H9 (cell line): ENCODE measurements around the gene HOXA1. TPM values are rescaled to one million over a fixed set of nuclear protein-coding genes. Genes with fewer than 3 reads are reported as not detected.

Experiments
- DNase-seq: peaks from one replicate; pipeline ENCODE4 v3.0.0-alpha.2; 2017
- H2AFZ ChIP-seq: one replicate; pipeline ENCODE4 v1.6.1; 2013; ENCODE audit warnings: mild to moderate bottlenecking, low read length, control low read depth, moderate library complexity
- H2AK5ac ChIP-seq: 2 replicates; pipeline ENCODE4 v1.6.1; 2013; ENCODE audit warnings: low read length, control low read depth, mixed read lengths; ENCODE audit not compliant: insufficient read length
- H2BK120ac ChIP-seq: one replicate; pipeline ENCODE4 v1.6.1; 2013; ENCODE audit warnings: low read depth, mild to moderate bottlenecking, low read length, control low read depth, inconsistent platforms; ENCODE audit not compliant: poor library complexity, severe bottlenecking
- H2BK12ac ChIP-seq: 2 replicates; pipeline ENCODE4 v1.6.1; 2013; ENCODE audit warnings: low read length, control low read depth, mixed read lengths, low read depth; ENCODE audit not compliant: insufficient read length
- H2BK15ac ChIP-seq: 2 replicates; pipeline ENCODE4 v1.6.1; 2013; ENCODE audit warnings: low read depth, low read length, control low read depth
- H2BK20ac ChIP-seq: one replicate; pipeline ENCODE4 v1.6.1; 2013; ENCODE audit warnings: low read depth, mild to moderate bottlenecking, low read length, control low read depth, inconsistent platforms; ENCODE audit not compliant: poor library complexity, severe bottlenecking
- H2BK5ac ChIP-seq: 2 replicates; pipeline ENCODE4 v1.6.1; 2013; ENCODE audit warnings: low read length, control low read depth, mixed read lengths; ENCODE audit not compliant: insufficient read length
- H3K14ac ChIP-seq: 2 replicates; pipeline ENCODE4 v1.6.1; 2013; ENCODE audit warnings: low read length, control low read depth; ENCODE audit not compliant: insufficient read depth
- H3K18ac ChIP-seq: 2 replicates; pipeline ENCODE4 v1.6.1; 2013; ENCODE audit warnings: low read depth, mild to moderate bottlenecking, mixed read lengths, low read length, control low read depth; ENCODE audit not compliant: insufficient read length
- H3K23ac ChIP-seq: 2 replicates; pipeline ENCODE4 v1.6.1; 2013; ENCODE audit warnings: low read length, control low read depth, mixed read lengths, low read depth; ENCODE audit not compliant: insufficient read length
- H3K23me2 ChIP-seq: 2 replicates; pipeline ENCODE4 v1.6.1; 2013; ENCODE audit warnings: low read depth, mild to moderate bottlenecking, mixed read lengths, low read length, control low read depth; ENCODE audit not compliant: insufficient read length, poor library complexity, severe bottlenecking
- H3K27ac ChIP-seq: 2 replicates; pipeline ENCODE4 v1.5.1; 2013; ENCODE audit warnings: low read length, control low read depth, mixed read lengths, low read depth; ENCODE audit not compliant: insufficient read length
- H3K27me3 ChIP-seq: 2 replicates; pipeline ENCODE4 v1.6.1; 2013; ENCODE audit warnings: low read length, control low read depth, inconsistent platforms; ENCODE audit not compliant: insufficient read depth
- H3K4ac ChIP-seq: 2 replicates; pipeline ENCODE4 v1.6.1; 2013; ENCODE audit warnings: low read depth, mild to moderate bottlenecking, control low read depth, inconsistent platforms, low read length, moderate library complexity
- H3K4me1 ChIP-seq: 2 replicates; pipeline ENCODE4 v1.6.1; 2013; ENCODE audit warnings: low read length, control low read depth, inconsistent platforms; ENCODE audit not compliant: insufficient read depth
- H3K4me2 ChIP-seq: 2 replicates; pipeline ENCODE4 v1.6.1; 2013; ENCODE audit warnings: low read length, control low read depth, mixed read lengths; ENCODE audit not compliant: insufficient read length, insufficient read depth
- H3K56ac ChIP-seq: 2 replicates; pipeline ENCODE4 v1.6.1; 2013; ENCODE audit warnings: low read depth, mild to moderate bottlenecking, mixed read lengths, low read length, control low read depth; ENCODE audit not compliant: insufficient read length
- H3K79me1 ChIP-seq: 2 replicates; pipeline ENCODE4 v1.6.1; 2013; ENCODE audit warnings: low read depth, mild to moderate bottlenecking, moderate library complexity, low read length, control low read depth, inconsistent platforms; ENCODE audit not compliant: insufficient read depth, poor library complexity, severe bottlenecking
- H3K79me2 ChIP-seq: 2 replicates; pipeline ENCODE4 v1.6.1; 2013; ENCODE audit warnings: low read length, control low read depth, inconsistent platforms; ENCODE audit not compliant: insufficient read depth
- H3K9ac ChIP-seq: 2 replicates; pipeline ENCODE4 v1.6.1; 2013; ENCODE audit warnings: low read length, control low read depth, mixed read lengths; ENCODE audit not compliant: insufficient read length; ENCODE audit errors: extremely low read depth
- H3K9me3 ChIP-seq: one replicate; pipeline ENCODE4 v1.6.1; 2013; ENCODE audit warnings: low read depth, low read length, inconsistent platforms; ENCODE audit not compliant: control insufficient read depth
- H3T11ph ChIP-seq: one replicate; pipeline ENCODE4 v1.6.1; 2013; ENCODE audit warnings: mild to moderate bottlenecking, low read length, control low read depth, inconsistent platforms
- H4K20me1 ChIP-seq: one replicate; pipeline ENCODE4 v1.6.1; 2013; ENCODE audit not compliant: control insufficient read depth, insufficient read length, insufficient read depth
- H4K5ac ChIP-seq: 2 replicates; pipeline ENCODE4 v1.6.1; 2013; ENCODE audit warnings: low read depth, mild to moderate bottlenecking, mixed read lengths, low read length, control low read depth; ENCODE audit not compliant: insufficient read length
- H4K8ac ChIP-seq: replicated peaks from 2 replicates; pipeline ENCODE4 v1.6.1; 2013; ENCODE audit warnings: low read length, control low read depth, mixed read lengths, low read depth; ENCODE audit not compliant: insufficient read length
- H4K91ac ChIP-seq: 2 replicates; pipeline ENCODE4 v1.6.1; 2013; ENCODE audit warnings: low read depth, mild to moderate bottlenecking, moderate library complexity, mixed read lengths, low read length, control low read depth; ENCODE audit not compliant: insufficient read length
- H3K27ac Mint-ChIP-seq, 3 experiments: 2 replicates in 2 of 3; 3 replicates in 1 of 3; pipeline ENCODE4 v1.8.0; 2020 to 2021; ENCODE audit warnings: mixed read lengths in 3 of 3, mild to moderate bottlenecking in 1 of 3, moderate library complexity in 1 of 3
- H3K27me3 Mint-ChIP-seq: 2 replicates; pipeline ENCODE4 v1.8.0; 2021; ENCODE audit warnings: low read depth, mild to moderate bottlenecking, moderate library complexity, mixed read lengths
- H3K36me3 Mint-ChIP-seq, 3 experiments: 2 replicates in 2 of 3; 3 replicates in 1 of 3; pipeline ENCODE4 v1.8.0; 2020 to 2021; ENCODE audit warnings: low read depth in 3 of 3, mixed read lengths in 3 of 3; ENCODE audit not compliant: insufficient read depth in 1 of 3
- H3K4me1 Mint-ChIP-seq, 2 experiments: 2 replicates each; pipeline ENCODE4 v1.8.0; 2020; ENCODE audit warnings: mixed read lengths in 2 of 2
- H3K4me3 Mint-ChIP-seq, 2 experiments: 2 replicates in 1 of 2; 3 replicates in 1 of 2; pipeline ENCODE4 v1.8.0; 2020 to 2021; ENCODE audit warnings: mild to moderate bottlenecking in 2 of 2, mixed read lengths in 2 of 2, moderate library complexity in 1 of 2
- H3K9me3 Mint-ChIP-seq, 2 experiments: 2 replicates in 1 of 2; 3 replicates in 1 of 2; pipeline ENCODE4 v1.8.0; 2020; ENCODE audit warnings: mild to moderate bottlenecking in 2 of 2, mixed read lengths in 2 of 2, moderate library complexity in 1 of 2
- CTCF ChIP-seq: fragments of 200-600 bp; sonication (generic); conservative IDR thresholded peaks from 3 replicates; pipeline ENCODE4 v1.8.0; 2021; ENCODE audit warnings: antibody characterized with exemption, mild to moderate bottlenecking
- WGBS: extraction: QIAGEN DNeasy Blood & Tissue Kit; methylation state at CpG from one replicate; pipeline ENCODE4 v1.1.7; 2013; ENCODE audit warnings: missing lambda C conversion rate, low lambda C conversion rate, mixed read lengths; ENCODE audit not compliant: insufficient read length; ENCODE audit errors: extremely low coverage; 5-methylcytosine and 5-hydroxymethylcytosine counted together
- total RNA-seq: library from RNA; stranded (reverse); gene quantifications from 2 replicates; pipeline ENCODE4 v1.2.1, GENCODE V29; 2021

Gene HOXA1
- total RNA-seq, 1 experiment from 2014 or later, result not detected

GRCh38 chr7:27083646-27084045 is 12.2 kb downstream of the HOXA1 start:
- no peak overlapping the region for H3K4ac ChIP-seq
- no peak overlapping the region for H3K23ac ChIP-seq
- H2AFZ ChIP-seq, result no peak overlapping the region
- Mint-ChIP-seq H3K27me3 (peaks cover 52% of the 10 kb centered on the region), H3K9me3 (peaks cover 0 to 3% of the 10 kb centered on the region in 2 experiments; a peak in 1 of 5 replicates), H3K27ac (no peak overlapping the region), H3K4me1 (peaks cover 8% of the 10 kb centered on the region in 2 experiments), H3K4me3 (no peak overlapping the region), H3K36me3 (no peaks in the 10 kb centered on the region)
- H3K9me3 ChIP-seq, result no peaks in the 10 kb centered on the region
- no peak overlapping the region for H3K9ac ChIP-seq
- no peak overlapping the region for H4K5ac ChIP-seq
- no CpG with 5 or more reads among the region's 2 CpGs for WGBS
- no peak overlapping the region for H2BK15ac ChIP-seq
- H2BK120ac ChIP-seq, result no peak overlapping the region
- H3T11ph ChIP-seq, result no peak overlapping the region
- no peaks in the 10 kb centered on the region for H3K79me1 ChIP-seq
- H3K23me2 ChIP-seq, result no peaks in the 10 kb centered on the region
- H3K4me2 ChIP-seq, result no peak overlapping the region
- H4K8ac ChIP-seq, result no peak overlapping the region
- H3K56ac ChIP-seq, result no peak overlapping the region
- H3K14ac ChIP-seq, result no peak overlapping the region
- H2BK20ac ChIP-seq, result no peak overlapping the region
- H2BK5ac ChIP-seq, result no peak overlapping the region
- no peak for DNase-seq
- H3K27ac ChIP-seq, result no peak overlapping the region
- no peaks in the 10 kb centered on the region for H3K4me1 ChIP-seq
- peaks cover 14% of the 10 kb centered on the region for H3K27me3 ChIP-seq
- H4K20me1 ChIP-seq, result no peaks in the 10 kb centered on the region
- H3K18ac ChIP-seq, result no peak overlapping the region
- no peaks in the 10 kb centered on the region for H3K79me2 ChIP-seq
- no peak for TF ChIP-seq CTCF
- H2AK5ac ChIP-seq, result no peak overlapping the region
- no peak overlapping the region for H4K91ac ChIP-seq
- no peak overlapping the region for H2BK12ac ChIP-seq
